CD4-positive, alpha-beta T cell (primary cell): ENCODE results near the gene LCE2A. TPM values are rescaled to one million over a fixed set of nuclear protein-coding genes. Genes with fewer than 3 reads are reported as not detected.

Experiments used
- ATAC-seq: fragments of 200-7000 bp; cut with Tn5 transposase; one replicate; pipeline ENCODE4 v1.10.0; 2022; ENCODE audit warnings: mild to moderate bottlenecking; ENCODE audit not compliant: poor library complexity
- CTCF ChIA-PET: fragments of 350-600 bp; sonication (Branson Sonifier 250); formaldehyde crosslinking; loops from one replicate; lab custom pipeline; 2021; ENCODE audit warnings: antibody characterized with exemption, inconsistent platforms; lab: Charles Lee
- POLR2A ChIA-PET: fragments of 350-600 bp; sonication (Branson Sonifier 250); formaldehyde crosslinking; loops from one replicate; lab custom pipeline; 2021; ENCODE audit warnings: antibody characterized with exemption, inconsistent platforms; lab: Charles Lee
- DNase-seq, 14 experiments: peaks; one replicate each; pipeline ENCODE4 v3.0.0-alpha.2; 2013 to 2020; ENCODE audit warnings: mixed read lengths in 2 of 14
- H3K27ac ChIP-seq, 2 donors: one replicate each; pipeline versions ENCODE4 v1.5.1 to v1.7.0; 2013; ENCODE audit warnings: low read length in 2 of 2, low read depth in 1 of 2, mild to moderate bottlenecking in 1 of 2
- H3K27me3 ChIP-seq, 2 experiments: 1 replicate in 1 of 2; 2 replicates in 1 of 2; pipeline versions ENCODE4 v1.6.1 to v1.7.0; 2013; ENCODE audit warnings: low read length in 2 of 2, control low read depth in 1 of 2, mild to moderate bottlenecking in 1 of 2, moderate library complexity in 1 of 2; ENCODE audit not compliant: insufficient read depth in 2 of 2, control insufficient read depth in 1 of 2
- H3K36me3 ChIP-seq: one replicate; pipeline ENCODE4 v1.6.1; 2013; ENCODE audit warnings: low read length, control low read depth; ENCODE audit not compliant: insufficient read depth
- H3K4me1 ChIP-seq: one replicate; pipeline ENCODE4 v1.6.1; 2013; ENCODE audit warnings: low read length, control low read depth; ENCODE audit not compliant: insufficient read depth
- H3K4me3 ChIP-seq: one replicate; pipeline ENCODE4 v1.5.1; 2013; ENCODE audit warnings: mild to moderate bottlenecking, low read length, moderate library complexity
- H3K9me3 ChIP-seq, 2 experiments: 1 replicate in 1 of 2; 2 replicates in 1 of 2; pipeline versions ENCODE4 v1.6.1 to v1.7.0; 2013; ENCODE audit warnings: low read length in 2 of 2, mild to moderate bottlenecking in 2 of 2, control low read depth in 1 of 2, moderate library complexity in 1 of 2; ENCODE audit not compliant: control insufficient read depth in 1 of 2, insufficient read depth in 1 of 2
- H3K27ac Mint-ChIP-seq: one replicate; pipeline ENCODE4 v1.8.0; 2020; ENCODE audit warnings: mixed read lengths
- H3K27me3 Mint-ChIP-seq: one replicate; pipeline ENCODE4 v1.8.0; 2021; ENCODE audit warnings: mixed read lengths
- H3K36me3 Mint-ChIP-seq: one replicate; pipeline ENCODE4 v1.8.0; 2021; ENCODE audit warnings: low read depth, mixed read lengths
- H3K4me1 Mint-ChIP-seq: one replicate; pipeline ENCODE4 v1.8.0; 2021; ENCODE audit warnings: low read depth, mixed read lengths
- H3K4me3 Mint-ChIP-seq: one replicate; pipeline ENCODE4 v1.8.0; 2020; ENCODE audit warnings: mild to moderate bottlenecking, mixed read lengths
- H3K9me3 Mint-ChIP-seq: one replicate; pipeline ENCODE4 v1.8.0; 2020; ENCODE audit warnings: mixed read lengths
- CTCF ChIP-seq: fragments of 200-600 bp; IDR thresholded peaks from one replicate; pipeline ENCODE4 v1.8.0; 2022; ENCODE audit warnings: antibody characterized with exemption, mild to moderate bottlenecking
- intact Hi-C, 2 experiments: fragments of 100-400 bp; cut with DNase I in 1 of 2; cut with micrococcal nuclease in 1 of 2; formaldehyde crosslinking; loops; one replicate each; pipeline versions ENCODE4 v1.15.1 to v1.9.0; 2023 to 2025; cut with DNase I, micrococcal nuclease
- total RNA-seq, 174 experiments: library from RNA in 2 of 174; stranded (reverse) in 2 of 174; gene quantifications; one replicate each; pipeline ENCODE4 v1.2.3 and lab custom pipeline; 2021 to 2026

The LCE2A gene
- total RNA-seq, 2 experiments from 2014 or later = not detected

- Mint-ChIP-seq H3K36me3 (no peaks in the 10 kb centered on the region), H3K27me3 (peaks cover 60% of the 10 kb centered on the region)
Observed at GRCh38 chr1:152707860-152708259, 9.7 kb downstream of the LCE2A start, which contains the start of gene LCE4A. Gene LCE4A, plus strand, starts transcription at chr1:152708160. Its CDS starts 916 bp downstream, at chr1:152709076.

GRCh38 chr1:152718238-152718637 is 20.1 kb downstream of the LCE2A start:
- peaks cover 0 to 5% of the 10 kb centered on the region in 2 experiments for H3K9me3 ChIP-seq
- Mint-ChIP-seq H3K36me3 (no peaks in the 10 kb centered on the region), H3K27me3 (peaks cover 33% of the 10 kb centered on the region), H3K27ac (no peak overlapping the region), H3K9me3 (peaks cover 5% of the 10 kb centered on the region), H3K4me3 (no peak overlapping the region), H3K4me1 (no peaks in the 10 kb centered on the region)
- ATAC-seq (no peak), DNase-seq (no peak)
- H3K27ac ChIP-seq = no peak overlapping the region
- POLR2A ChIA-PET = no interaction called here
- CTCF ChIA-PET = no interaction called here
- H3K27me3 ChIP-seq = peaks cover 0 to 3% of the 10 kb centered on the region in 2 experiments
- no peaks in the 10 kb centered on the region for H3K36me3 ChIP-seq
- H3K4me1 ChIP-seq = no peaks in the 10 kb centered on the region
- TF ChIP-seq CTCF = no peak
- intact Hi-C loops = no loop called here
- H3K4me3 ChIP-seq = no peak overlapping the region

More at GRCh38 chr1:152707860-152708259, 9.7 kb downstream of the LCE2A start, which contains the start of gene LCE4A:
- TF ChIP-seq CTCF = no peak
- no peak for ATAC-seq
- no peak within 1 kb of the TSS for H3K27ac Mint-ChIP-seq
- H3K4me1 Mint-ChIP-seq = no peaks in the 10 kb centered on the region
- DNase-seq = no peak
- no peaks in the 10 kb centered on the region for H3K4me1 ChIP-seq
- no peak within 1 kb of the TSS for H3K4me3 ChIP-seq
- H3K27ac ChIP-seq = no peak within 1 kb of the TSS
- POLR2A ChIA-PET = no interaction called here
- peaks cover 9 to 10% of the 10 kb centered on the region in 2 experiments for H3K27me3 ChIP-seq
- no peaks in the 10 kb centered on the region for H3K9me3 Mint-ChIP-seq
- CTCF ChIA-PET = no interaction called here
- H3K36me3 ChIP-seq = no peaks in the 10 kb centered on the region
- no peak within 1 kb of the TSS for H3K4me3 Mint-ChIP-seq
- H3K9me3 ChIP-seq = no peaks in the 10 kb centered on the region
- intact Hi-C loops = no loop called here

GRCh38 chr1:152725261-152725660 is 27.1 kb downstream of the LCE2A start:
- no peak overlapping the region for H3K4me3 Mint-ChIP-seq
- DNase-seq = no peak

More at GRCh38 chr1:152725261-152725660, 27.1 kb downstream of the LCE2A start:
- ChIA-PET CTCF (no interaction called here), POLR2A (no interaction called here)
- Mint-ChIP-seq H3K36me3 (no peaks in the 10 kb centered on the region), H3K27ac (no peak overlapping the region), H3K4me1 (no peaks in the 10 kb centered on the region), H3K9me3 (no peaks in the 10 kb centered on the region), H3K27me3 (peaks cover 27% of the 10 kb centered on the region)
- Histone ChIP-seq H3K9me3 (no peaks in the 10 kb centered on the region), H3K27ac (no peak overlapping the region), H3K4me1 (no peaks in the 10 kb centered on the region), H3K36me3 (no peaks in the 10 kb centered on the region), H3K27me3 (peaks cover 0 to 5% of the 10 kb centered on the region in 2 experiments), H3K4me3 (no peak overlapping the region)
- no peak for TF ChIP-seq CTCF
- no peak for ATAC-seq
- intact Hi-C loops = no loop called here
